MG63 (cell line): ENCODE measurements around the gene ITPR3. TPM values are rescaled to one million over a fixed set of nuclear protein-coding genes. Genes with fewer than 3 reads are reported as not detected.

Experiments used
- DNase-seq: peaks from one replicate; pipeline ENCODE4 v3.0.0-alpha.2; 2020
- H3K27me3 ChIP-seq: fragments of 250-450 bp; sonication (Bioruptor Pico); 2 replicates; pipeline ENCODE4 v1.5.1; 2020; ENCODE audit warnings: mild to moderate bottlenecking, moderate library complexity
- H3K36me3 ChIP-seq: fragments of 250-450 bp; sonication (Bioruptor Pico); 2 replicates; pipeline ENCODE4 v1.5.1; 2020; ENCODE audit warnings: mild to moderate bottlenecking, moderate library complexity
- H3K4me3 ChIP-seq: fragments of 250-450 bp; sonication (Bioruptor Pico); 2 replicates; pipeline ENCODE4 v1.5.1; 2020; ENCODE audit warnings: mild to moderate bottlenecking, moderate library complexity
- H3K9me3 ChIP-seq: fragments of 250-450 bp; sonication (Bioruptor Pico); 2 replicates; pipeline ENCODE4 v1.5.1; 2020; ENCODE audit warnings: mild to moderate bottlenecking, moderate library complexity
- total RNA-seq: library from RNA; depleted of rRNA; stranded (reverse); fragments of >200 nt; shearing (Covaris generic); gene quantifications from 2 replicates; pipeline ENCODE4 v1.2.3, GENCODE V29; 2014; ENCODE audit warnings: low replicate concordance

The ITPR3 gene
- total RNA-seq, 1 experiment from 2014 or later: 14.5 TPM

- DNase-seq: no peak
- H3K27me3 ChIP-seq: no peaks in the 10 kb centered on the region
- peaks cover 8% of the 10 kb centered on the region for H3K36me3 ChIP-seq
Observed at GRCh38 chr6:33708516-33709204, 87.5 kb downstream of the ITPR3 start.

GRCh38 chr6:33709605-33710295, 88.6 kb downstream of the ITPR3 start:
- Histone ChIP-seq H3K4me3 (no peak overlapping the region), H3K36me3 (peaks cover 8% of the 10 kb centered on the region), H3K27me3 (no peaks in the 10 kb centered on the region), H3K9me3 (no peaks in the 10 kb centered on the region)
- no peak for DNase-seq

More at GRCh38 chr6:33708516-33709204, 87.5 kb downstream of the ITPR3 start:
- H3K9me3 ChIP-seq: no peaks in the 10 kb centered on the region
- no peak overlapping the region for H3K4me3 ChIP-seq

- Histone ChIP-seq H3K4me3 (peak overlapping the region; percentile 93), H3K9me3 (no peaks in the 10 kb centered on the region), H3K27me3 (no peaks in the 10 kb centered on the region), H3K36me3 (peaks cover 8% of the 10 kb centered on the region)
- no peak for DNase-seq
Observed at GRCh38 chr6:33710296-33711121, 89.4 kb downstream of the ITPR3 start.

- Histone ChIP-seq H3K36me3 (peaks cover 8% of the 10 kb centered on the region), H3K4me3 (peak within 1 kb of the TSS; percentile 93), H3K9me3 (no peaks in the 10 kb centered on the region), H3K27me3 (no peaks in the 10 kb centered on the region)
- peak; percentile 89 for DNase-seq
Observed at GRCh38 chr6:33711140-33712129, 90.3 kb downstream of the ITPR3 start, which contains the start of gene UQCC2. UQCC2 (minus strand) TSS chr6:33711700; CDS start chr6:33711686, 14 bp downstream.

GRCh38 chr6:33712914-33713313, 91.8 kb downstream of the ITPR3 start:
- H3K27me3 ChIP-seq: no peaks in the 10 kb centered on the region
- DNase-seq: no peak
- H3K4me3 ChIP-seq: no peak overlapping the region

GRCh38 chr6:33713786-33714185, 92.7 kb downstream of the ITPR3 start:
- peaks cover 6% of the 10 kb centered on the region for H3K36me3 ChIP-seq
- H3K27me3 ChIP-seq: no peaks in the 10 kb centered on the region
- H3K9me3 ChIP-seq: no peaks in the 10 kb centered on the region
- no peak for DNase-seq
- no peak overlapping the region for H3K4me3 ChIP-seq

More at GRCh38 chr6:33712914-33713313, 91.8 kb downstream of the ITPR3 start:
- Histone ChIP-seq H3K9me3 (no peaks in the 10 kb centered on the region), H3K36me3 (peaks cover 8% of the 10 kb centered on the region)

- Histone ChIP-seq H3K9me3 (no peaks in the 10 kb centered on the region), H3K4me3 (no peak overlapping the region), H3K36me3 (peaks cover 4% of the 10 kb centered on the region; the same call in 1 of the 2 replicates), H3K27me3 (no peaks in the 10 kb centered on the region)
- DNase-seq: no peak
Observed at GRCh38 chr6:33714385-33715040, 93.4 kb downstream of the ITPR3 start.

GRCh38 chr6:33716379-33716778, 95.3 kb downstream of the ITPR3 start:
- H3K4me3 ChIP-seq: no peak overlapping the region
- H3K27me3 ChIP-seq: no peaks in the 10 kb centered on the region
- no peaks in the 10 kb centered on the region for H3K9me3 ChIP-seq
- DNase-seq: no peak
- H3K36me3 ChIP-seq: no peaks in the 10 kb centered on the region

GRCh38 chr6:33716890-33717632, 95.9 kb downstream of the ITPR3 start:
- no peak overlapping the region for H3K4me3 ChIP-seq
- no peaks in the 10 kb centered on the region for H3K27me3 ChIP-seq
- no peaks in the 10 kb centered on the region for H3K9me3 ChIP-seq
- no peak for DNase-seq
- no peaks in the 10 kb centered on the region for H3K36me3 ChIP-seq

GRCh38 chr6:33717934-33718455, 96.9 kb downstream of the ITPR3 start:
- Histone ChIP-seq H3K27me3 (no peaks in the 10 kb centered on the region), H3K4me3 (no peak overlapping the region), H3K9me3 (no peaks in the 10 kb centered on the region), H3K36me3 (no peaks in the 10 kb centered on the region)
- no peak for DNase-seq

GRCh38 chr6:33718713-33719112, 97.6 kb downstream of the ITPR3 start:
- H3K9me3 ChIP-seq: no peaks in the 10 kb centered on the region

GRCh38 chr6:33719326-33719987, 98.3 kb downstream of the ITPR3 start:
- Histone ChIP-seq H3K4me3 (no peak overlapping the region), H3K27me3 (no peaks in the 10 kb centered on the region), H3K36me3 (no peaks in the 10 kb centered on the region), H3K9me3 (no peaks in the 10 kb centered on the region)
- DNase-seq: no peak

More at GRCh38 chr6:33718713-33719112, 97.6 kb downstream of the ITPR3 start:
- Histone ChIP-seq H3K4me3 (no peak overlapping the region), H3K27me3 (no peaks in the 10 kb centered on the region), H3K36me3 (no peaks in the 10 kb centered on the region)
- no peak for DNase-seq

- no peak overlapping the region for H3K4me3 ChIP-seq
- H3K9me3 ChIP-seq: no peaks in the 10 kb centered on the region
- no peak for DNase-seq
- H3K36me3 ChIP-seq: no peaks in the 10 kb centered on the region
- H3K27me3 ChIP-seq: no peaks in the 10 kb centered on the region
Observed at GRCh38 chr6:33720998-33721397, 99.9 kb downstream of the ITPR3 start.

- no peak overlapping the region for H3K4me3 ChIP-seq
- no peak for DNase-seq
- H3K9me3 ChIP-seq: no peaks in the 10 kb centered on the region
- no peaks in the 10 kb centered on the region for H3K36me3 ChIP-seq
- H3K27me3 ChIP-seq: no peaks in the 10 kb centered on the region
Observed at GRCh38 chr6:33721508-33721907, 100.4 kb downstream of the ITPR3 start.
